GM19463 (cell line): ENCODE measurements around the gene SHC1.
A peak's percentile ranks its signal among the peaks of the same experiment; 100 is the strongest.

Experiments used
- ATAC-seq: cut with Tn5 transposase; IDR thresholded peaks from one replicate; pipeline ENCODE4 v1.9.1; 2021; ENCODE audit warnings: mild to moderate bottlenecking, moderate library complexity; ENCODE audit not compliant: unreplicated experiment

Gene SHC1, protein sequence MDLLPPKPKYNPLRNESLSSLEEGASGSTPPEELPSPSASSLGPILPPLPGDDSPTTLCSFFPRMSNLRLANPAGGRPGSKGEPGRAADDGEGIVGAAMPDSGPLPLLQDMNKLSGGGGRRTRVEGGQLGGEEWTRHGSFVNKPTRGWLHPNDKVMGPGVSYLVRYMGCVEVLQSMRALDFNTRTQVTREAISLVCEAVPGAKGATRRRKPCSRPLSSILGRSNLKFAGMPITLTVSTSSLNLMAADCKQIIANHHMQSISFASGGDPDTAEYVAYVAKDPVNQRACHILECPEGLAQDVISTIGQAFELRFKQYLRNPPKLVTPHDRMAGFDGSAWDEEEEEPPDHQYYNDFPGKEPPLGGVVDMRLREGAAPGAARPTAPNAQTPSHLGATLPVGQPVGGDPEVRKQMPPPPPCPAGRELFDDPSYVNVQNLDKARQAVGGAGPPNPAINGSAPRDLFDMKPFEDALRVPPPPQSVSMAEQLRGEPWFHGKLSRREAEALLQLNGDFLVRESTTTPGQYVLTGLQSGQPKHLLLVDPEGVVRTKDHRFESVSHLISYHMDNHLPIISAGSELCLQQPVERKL

GRCh38 chr1:154970631-154971340 is at the start of gene SHC1:
SHC1 (minus strand) TSS chr1:154970747; CDS start chr1:154970526, 221 bp downstream.
- ATAC-seq: peak; percentile 47

DNA sequence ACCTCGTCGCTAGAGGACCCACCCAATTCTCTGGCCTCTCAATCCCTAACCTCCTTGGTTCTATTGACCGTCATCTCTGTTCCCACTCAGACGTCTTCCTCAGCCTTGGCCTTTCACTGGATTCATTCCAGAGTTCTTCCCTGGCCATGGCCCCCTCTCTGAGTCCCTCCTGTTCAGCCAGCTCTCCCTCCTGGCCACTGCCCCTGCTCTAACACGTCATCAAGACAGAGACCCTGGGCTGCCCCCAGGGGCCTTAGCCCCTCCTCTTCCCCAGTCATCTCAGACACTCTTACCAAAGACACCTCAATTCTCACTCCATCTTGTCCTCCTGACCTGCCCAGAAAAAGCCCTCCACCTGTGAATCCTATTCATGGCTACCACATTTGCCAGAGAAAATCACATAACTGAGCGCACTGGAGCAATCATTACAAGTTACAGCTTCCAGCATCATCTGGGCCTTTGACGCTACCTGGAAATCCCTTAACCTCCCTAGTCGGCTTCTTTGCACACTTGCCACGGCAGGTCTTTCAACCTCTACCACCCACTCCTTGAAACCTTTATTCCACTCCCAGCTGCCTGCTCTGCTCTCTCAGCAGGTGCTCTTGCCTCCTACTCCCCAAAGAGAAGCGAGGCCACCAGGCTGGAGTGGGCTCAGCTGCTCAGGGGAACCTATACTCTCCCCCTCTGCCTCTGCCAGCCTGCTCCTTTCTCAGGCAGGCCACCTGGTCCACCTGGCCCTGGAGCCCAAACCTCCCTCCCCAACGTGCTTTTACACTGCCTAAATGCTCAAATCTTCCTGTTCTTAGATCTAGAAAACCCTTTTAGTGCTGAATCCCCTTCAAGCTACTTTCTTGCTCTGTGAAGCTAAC is 49.1 kb upstream of the SHC1 start:
- no peak for ATAC-seq

DNA sequence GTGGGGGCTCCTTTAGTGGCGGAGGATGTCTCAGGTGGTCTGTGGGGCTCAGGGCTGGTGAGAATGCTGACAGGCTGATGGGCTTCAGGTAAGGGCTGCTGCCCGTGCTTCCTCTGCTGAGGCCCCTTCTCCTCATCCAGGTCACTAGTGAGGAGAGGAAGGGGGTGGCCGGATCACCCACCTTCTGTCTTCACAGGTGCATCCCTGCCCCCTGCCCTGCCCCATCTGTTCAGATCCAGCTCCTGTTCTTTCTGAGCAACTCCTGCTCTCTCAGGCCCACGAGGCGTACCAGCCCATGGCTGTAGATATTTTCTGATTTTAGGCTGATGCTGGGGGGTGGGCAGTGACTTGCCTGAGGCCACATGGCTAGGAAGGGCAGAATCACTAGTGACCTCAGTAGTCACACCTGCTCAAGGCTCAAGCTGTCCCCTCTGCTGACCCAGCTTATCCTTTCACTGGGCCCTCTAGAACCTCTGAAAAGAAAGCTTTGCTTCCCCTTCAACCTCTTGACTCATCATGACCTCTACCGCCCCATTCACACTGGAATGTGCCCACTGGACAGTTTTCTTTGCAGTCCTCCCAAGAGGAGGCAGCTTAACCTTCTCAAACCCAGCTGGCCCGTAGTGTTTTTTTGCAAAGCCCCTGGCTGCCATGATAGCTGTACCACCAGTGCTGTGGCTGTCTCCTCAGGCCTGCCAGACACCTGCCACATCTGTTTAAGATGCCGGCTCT is 48.2 kb upstream of the SHC1 start:
- no peak for ATAC-seq

GRCh38 chr1:155017946-155018316 is 47.4 kb upstream of the SHC1 start:
- ATAC-seq: no peak

DNA sequence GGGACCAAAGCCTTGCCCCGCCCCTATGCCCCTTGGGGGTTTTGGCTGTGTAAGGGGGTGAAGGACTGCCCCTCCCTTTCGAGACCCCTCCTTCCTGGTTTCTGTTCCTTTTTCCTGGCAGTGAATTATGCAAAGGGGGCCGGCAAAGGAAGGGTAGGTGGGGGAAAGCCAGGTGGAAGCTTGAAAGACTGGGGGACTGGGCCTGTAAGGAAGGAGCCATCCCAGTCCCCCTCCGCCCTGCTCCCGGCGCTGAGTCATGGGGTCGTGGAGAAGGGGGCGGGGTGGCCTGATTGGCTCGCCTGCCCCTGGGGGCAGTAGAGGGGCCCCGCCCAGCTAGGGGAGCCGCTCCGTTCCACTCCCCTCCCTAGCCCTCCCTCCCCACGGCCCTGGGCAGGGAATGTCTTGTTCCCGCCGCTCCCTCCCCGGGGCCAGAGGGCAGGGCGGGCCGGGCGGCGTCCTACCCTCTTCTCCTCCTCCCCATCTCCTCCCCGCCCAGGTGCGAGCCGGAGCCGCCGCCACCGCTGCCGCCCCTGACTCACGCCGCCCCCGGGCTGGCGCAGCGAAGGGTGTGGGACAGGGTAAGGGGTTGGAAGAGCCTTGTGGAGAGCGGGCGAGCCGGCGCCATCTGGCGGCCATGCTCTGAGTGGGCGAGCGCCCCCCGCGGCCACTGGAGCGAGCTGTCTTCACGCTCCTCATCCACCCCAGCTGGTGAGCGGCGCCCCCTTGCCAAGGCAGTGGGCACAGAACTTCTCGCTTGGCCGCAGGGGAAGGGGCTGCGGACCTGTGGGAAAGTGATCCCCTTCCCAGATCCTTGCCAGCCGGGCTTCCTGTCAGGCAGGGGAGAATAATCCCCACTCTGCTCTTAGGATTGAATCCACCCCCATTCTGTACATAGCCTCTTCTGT is 46.7 kb upstream of the SHC1 start:
- ATAC-seq: peak; percentile 74

GRCh38 chr1:155016231-155016831 is 45.8 kb upstream of the SHC1 start:
- no peak for ATAC-seq

GRCh38 chr1:155015527-155016230 is 45.1 kb upstream of the SHC1 start:
- ATAC-seq: no peak

- no peak for ATAC-seq
Observed at GRCh38 chr1:155014709-155015508, 44.4 kb upstream of the SHC1 start.

DNA sequence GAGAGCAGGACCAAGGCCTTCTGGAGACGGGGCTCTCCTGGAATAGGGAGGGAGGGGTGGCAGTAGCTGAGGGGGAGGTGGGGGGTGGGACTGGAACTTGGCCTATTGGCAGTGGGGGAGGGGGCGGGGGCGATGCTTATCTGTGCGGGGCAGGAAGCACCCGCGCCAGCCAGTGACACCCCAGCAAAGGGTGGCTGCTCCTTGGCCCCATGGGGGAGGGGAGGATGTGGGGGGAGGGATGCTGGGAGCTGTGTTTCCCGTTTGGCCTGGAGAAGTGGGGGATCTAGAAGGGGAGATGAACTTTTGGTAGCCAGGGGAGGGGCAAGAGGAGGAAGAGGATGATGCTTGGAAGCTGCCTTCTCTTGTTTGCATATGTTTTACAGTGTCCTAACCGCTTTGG is 43.1 kb upstream of the SHC1 start:
- no peak for ATAC-seq

GRCh38 chr1:155012776-155013602 is 42.4 kb upstream of the SHC1 start:
- no peak for ATAC-seq

GRCh38 chr1:155012026-155012546 is 41.5 kb upstream of the SHC1 start:
- ATAC-seq: no peak

- ATAC-seq: no peak
Observed at GRCh38 chr1:155011437-155012025, 41.0 kb upstream of the SHC1 start.

DNA sequence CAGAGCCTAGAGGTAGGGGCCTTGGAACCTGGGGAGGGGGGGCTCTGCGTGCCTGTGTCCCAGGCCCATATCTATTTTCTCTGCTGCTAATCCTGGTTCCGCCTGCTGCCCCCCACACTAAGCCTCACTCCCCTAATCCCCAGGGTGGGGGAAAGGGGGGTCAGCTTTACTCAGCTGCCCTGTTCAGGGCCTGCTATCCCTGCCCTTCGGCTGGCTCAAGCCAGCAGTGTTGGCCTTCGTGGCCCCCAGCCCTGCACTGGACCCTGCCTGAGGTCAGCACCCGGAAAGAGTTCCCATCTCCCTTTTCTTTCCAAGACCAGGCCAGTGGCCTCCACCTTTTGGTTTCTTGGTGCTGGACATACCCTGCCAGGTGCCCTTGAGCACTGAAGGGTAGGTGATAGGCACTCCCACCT is 40.5 kb upstream of the SHC1 start:
- ATAC-seq: no peak

DNA sequence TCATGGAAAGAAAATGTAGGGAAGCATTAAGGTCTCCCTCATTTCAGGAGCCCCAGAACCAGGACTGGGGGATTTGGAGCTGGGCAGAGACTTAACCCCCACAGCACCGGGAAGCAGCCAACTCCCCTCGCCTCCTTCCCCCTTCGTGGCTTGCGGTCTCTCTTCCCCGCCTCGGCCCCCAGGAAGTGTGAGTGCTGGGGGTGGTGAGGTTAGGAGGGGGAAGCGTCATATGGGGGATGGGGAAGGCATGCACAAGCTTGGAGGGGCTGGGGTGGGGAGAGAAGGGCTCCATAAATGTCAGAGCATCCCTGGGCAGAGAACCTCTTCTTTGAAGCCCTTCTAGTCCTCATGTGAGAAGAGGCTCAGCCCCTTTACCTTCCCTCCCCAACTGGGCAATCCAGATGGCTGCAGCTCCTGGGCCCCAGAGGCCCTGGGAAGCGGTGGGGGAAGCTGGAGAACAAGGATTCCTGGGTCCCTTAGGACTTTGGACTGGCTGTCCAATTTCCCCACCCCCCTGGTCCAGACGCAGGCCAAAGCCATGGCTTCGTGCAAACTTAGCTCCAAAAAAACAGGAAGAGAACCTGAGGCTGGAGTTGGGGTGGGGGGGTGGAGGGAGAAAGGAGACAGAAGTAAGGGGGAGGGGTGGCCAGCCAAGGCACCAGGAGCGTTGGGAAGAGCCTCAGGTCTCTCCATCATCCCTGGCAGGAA is 39.8 kb upstream of the SHC1 start:
- no peak for ATAC-seq

DNA sequence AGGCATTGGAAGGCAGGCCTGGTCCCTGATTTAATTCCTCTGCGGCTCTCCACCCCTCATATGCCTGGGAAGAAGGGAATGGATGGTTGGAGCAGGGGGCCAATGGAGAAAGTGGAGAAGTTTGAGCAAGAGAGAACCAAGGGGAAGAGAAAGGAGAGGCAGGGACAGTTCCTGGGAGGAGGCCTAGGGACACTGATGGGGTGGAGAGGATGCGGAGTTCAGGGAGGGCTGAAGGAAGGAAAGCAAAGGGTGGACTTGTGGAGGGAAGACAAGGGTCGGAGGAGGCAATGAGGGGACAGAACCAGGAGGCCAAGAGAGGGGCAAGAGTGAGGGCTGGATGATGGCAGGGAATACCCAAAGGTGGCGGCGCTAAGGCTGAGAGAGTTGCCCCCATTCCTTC is 39.2 kb upstream of the SHC1 start:
- ATAC-seq: no peak
